HG02840 (cell line): ENCODE measurements around the gene MTHFD1L.

Experiments used
- ATAC-seq: cut with Tn5 transposase; IDR thresholded peaks from one replicate; pipeline ENCODE4 v1.9.1; 2021; ENCODE audit warnings: mild to moderate bottlenecking, moderate library complexity, moderate number of reproducible peaks; ENCODE audit not compliant: unreplicated experiment, low FRiP score

Gene MTHFD1L

DNA sequence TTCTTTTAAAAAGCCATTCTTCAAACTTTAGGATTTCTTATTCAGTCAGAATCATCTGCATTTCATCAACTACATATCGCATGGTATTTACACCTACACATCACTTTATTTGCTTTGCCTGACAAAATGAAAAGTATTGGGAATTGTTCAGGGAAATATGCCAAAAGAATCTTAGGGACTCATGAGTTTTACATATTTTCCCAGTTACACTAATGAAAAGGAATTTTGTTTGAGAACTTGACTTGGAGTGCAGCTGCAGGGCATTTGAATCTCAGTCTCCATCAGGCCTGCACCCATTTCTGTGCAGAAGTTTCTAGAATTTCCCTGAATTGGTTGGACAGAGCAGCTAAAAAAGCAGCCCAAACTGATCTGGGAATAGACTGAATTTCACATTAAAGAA lies 65.3 kb downstream of the MTHFD1L start:
- no peak for ATAC-seq

DNA sequence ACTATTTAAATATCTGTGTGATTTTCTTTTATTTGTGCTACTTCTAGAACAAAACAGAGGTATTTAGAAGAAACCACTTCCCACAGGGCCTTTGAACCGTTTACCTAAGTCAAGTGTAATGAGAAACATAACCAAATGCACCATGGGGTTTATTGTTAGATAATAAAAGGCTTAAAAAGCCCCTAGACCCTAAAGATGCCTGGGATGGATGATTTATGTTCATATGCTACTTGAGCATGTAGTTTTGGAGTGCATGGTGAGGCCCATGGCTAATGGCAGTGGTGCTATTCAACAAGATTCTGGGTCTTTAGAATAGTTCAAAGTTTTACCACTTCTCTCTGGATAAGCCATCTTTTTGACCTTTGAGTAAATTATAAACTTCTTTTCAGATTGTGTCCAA lies 65.9 kb downstream of the MTHFD1L start:
- ATAC-seq: no peak

DNA sequence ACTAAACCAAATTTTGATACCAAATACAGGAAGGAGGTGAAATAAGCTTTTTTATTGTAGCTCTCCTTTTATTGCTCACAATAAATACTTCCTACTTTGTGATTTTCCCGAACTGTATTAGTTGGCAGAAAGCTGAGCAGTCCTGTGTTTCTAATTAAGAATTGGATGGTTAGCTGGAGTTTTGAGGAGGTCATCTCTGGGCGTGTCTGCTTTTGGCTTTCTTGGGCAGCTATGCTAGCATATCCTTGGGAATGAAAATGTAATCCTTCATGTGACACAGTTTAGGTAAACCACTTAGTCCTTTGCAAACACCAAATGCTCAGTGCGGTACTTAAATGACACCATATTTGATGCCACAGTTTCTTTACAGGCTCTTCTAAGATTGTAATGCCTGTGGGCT lies 67.5 kb downstream of the MTHFD1L start:
- ATAC-seq: no peak

DNA sequence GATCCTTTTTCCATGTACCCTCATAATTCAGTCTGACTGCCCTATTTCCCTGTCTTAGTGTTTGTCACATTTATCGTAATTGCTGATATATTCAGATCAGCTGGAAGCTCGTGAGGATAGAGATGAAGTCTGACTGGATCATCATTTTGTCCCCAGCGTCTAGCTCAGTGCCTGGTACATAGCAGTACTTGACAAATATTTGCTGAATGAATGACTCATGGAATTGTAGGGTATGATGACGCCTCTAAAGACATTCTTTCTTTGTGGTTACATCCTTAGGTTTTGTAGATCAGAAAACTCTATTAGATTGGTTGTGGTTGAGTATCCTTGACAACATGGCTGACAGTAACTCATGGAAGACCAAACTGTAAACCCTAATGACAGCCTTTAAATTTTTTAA lies 68.9 kb downstream of the MTHFD1L start:
- ATAC-seq: no peak

DNA sequence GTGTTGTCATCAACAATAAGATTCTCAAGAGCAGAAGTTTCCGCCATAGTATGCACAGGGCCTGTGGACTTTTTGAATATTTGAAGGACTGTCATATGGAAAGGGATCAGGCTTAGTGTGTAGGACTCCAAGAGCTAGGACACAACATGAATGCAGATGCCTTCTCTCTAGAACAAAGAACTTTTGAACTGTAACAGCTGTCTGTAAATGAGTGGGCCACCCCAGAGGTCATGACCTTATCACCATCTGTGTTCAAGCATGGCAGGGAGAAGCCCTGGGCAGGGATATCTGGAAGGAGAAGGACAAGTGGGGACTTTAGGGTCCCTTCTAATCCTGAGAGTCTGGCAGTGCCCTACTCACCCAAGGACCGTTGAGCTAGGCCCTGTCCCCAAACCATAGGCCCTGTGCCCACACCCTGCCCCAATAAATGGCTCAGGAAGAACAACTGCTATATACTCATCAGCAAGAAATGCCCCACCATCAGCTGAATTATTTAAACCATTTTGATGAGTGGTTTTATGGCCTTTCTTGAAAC lies 70.6 kb downstream of the MTHFD1L start:
- ATAC-seq: no peak

DNA sequence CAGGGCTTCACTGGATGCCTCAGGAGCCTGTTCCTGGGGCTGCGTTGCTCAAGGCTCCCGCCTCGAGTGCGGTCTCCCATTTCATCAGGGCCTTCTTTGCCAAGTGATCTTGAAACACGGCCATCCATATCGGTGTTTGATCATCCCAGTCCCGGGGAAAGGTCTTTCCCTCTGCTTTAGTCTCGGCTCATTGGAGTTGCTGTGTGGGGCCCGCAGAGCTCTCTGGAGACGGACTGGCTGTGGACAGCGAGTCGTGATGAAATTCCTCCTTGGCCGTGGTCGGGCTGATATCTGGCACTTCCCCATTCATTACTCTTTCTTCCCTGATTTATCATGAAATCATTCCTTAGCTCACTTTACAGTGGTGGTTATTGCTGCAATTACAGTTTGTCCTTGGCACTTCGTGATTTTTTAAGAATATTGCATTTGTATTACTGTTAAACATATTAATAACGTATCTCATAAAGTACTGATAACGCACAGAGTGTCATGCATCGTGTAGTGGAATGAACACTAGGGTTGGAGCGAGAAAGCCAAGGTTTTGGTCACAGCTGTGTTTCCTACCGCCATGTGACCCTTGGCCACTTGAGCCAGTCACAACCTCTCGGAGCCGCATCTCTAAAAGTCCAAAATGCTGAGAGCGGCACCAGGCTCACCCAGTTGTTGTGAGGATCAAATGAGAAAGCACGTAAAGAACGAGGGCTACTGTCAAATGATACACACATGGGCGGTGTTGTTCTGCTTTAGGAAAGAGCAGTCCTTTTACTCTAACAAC lies 71.8 kb downstream of the MTHFD1L start:
- no peak for ATAC-seq

DNA sequence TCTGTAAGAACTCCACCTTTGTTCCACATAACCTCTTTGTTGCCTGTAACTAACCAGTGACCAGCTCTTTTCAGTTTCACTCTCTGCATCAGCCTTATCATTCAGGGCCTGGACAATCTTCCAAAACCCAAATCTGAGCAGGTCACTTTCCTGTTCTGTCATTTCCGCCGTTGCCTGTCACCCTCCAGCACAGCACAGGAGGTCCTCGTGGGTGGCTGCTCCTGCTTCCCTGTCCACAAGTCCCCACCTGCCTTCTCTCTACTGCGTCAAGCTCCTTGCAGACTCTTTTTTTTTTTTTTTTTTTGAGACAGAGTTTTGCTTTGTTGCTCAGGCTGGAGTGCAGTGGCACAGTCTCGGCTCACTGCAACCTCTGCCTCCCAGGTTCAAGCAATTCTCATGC lies 73.9 kb downstream of the MTHFD1L start:
- ATAC-seq: no peak

DNA sequence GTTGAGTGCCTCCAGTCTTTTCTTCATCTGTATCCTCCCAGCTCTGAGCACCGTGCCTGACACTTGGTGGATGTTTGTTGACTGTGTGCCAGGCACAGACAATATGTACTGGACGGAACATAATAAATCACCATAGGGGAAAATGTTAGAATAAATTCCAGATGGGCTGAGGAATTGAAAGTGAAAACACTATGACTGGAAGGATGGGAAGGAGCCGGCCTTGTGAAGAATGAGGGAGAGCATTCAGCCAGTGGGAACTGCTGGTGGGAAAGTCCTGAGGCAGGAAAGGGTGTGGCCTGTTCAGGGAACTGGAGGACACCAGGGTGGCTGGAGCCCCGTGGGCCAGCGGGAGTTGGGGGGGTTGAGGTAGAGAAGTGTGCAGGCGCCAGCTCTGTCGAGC lies 75.4 kb downstream of the MTHFD1L start:
- ATAC-seq: no peak

DNA sequence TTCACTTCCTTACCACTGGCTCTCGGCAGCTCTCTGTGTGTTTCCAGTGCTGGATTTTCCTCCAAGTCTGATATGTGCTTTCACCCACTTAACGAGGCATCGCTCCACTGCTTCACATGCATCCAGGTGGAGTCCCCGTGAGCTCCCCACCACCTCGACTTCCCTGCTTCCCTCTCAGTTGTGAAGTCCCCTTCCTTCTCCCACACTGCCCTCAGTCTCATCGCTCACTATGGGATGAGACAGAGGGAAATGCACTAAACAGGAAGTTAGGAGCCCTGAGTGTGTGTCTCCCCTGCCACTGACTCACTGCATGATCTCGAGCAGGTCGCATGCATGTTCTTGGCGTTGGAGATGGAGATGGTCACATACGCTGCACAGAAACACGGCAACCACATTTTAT lies 84.0 kb downstream of the MTHFD1L start:
- ATAC-seq: no peak

DNA sequence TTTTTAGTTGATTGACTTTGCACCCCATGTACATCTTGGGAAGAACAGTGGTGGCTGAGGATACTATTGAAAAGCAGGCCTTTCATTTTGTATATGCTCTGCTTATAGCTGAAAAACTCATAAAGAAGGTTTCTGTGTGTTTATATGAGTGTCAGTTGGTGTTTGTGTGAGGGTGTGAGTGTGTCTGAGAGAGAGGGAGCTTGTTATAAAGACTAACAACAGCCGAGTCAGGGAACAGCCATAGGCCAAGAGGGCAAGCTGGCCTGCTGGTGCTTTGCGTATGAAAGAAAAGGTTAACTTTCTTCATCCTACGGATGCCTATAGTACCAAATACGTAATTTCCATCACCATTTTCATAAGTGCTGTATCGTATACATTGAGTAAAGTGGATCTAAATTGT lies 88.3 kb downstream of the MTHFD1L start:
- ATAC-seq: no peak

DNA sequence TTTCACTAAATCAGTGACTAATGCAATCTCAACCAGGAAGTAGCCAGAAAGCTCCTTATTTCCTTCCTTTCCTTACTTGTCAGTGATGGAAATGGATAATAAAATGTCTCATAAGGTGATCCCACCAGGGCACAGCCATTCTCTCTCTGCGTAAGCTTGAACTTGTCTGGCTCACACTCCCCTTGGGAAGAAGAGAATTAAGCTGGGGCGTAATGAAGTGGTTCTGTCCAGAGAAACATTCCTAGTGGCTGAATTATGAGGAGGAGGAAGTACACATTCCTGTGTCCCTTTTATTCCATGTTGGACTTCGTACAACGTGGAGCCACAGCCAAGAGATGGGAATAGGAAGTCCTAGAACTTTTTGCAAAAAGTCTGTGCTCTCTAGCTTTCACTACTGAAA lies 93.7 kb downstream of the MTHFD1L start:
- ATAC-seq: no peak

DNA sequence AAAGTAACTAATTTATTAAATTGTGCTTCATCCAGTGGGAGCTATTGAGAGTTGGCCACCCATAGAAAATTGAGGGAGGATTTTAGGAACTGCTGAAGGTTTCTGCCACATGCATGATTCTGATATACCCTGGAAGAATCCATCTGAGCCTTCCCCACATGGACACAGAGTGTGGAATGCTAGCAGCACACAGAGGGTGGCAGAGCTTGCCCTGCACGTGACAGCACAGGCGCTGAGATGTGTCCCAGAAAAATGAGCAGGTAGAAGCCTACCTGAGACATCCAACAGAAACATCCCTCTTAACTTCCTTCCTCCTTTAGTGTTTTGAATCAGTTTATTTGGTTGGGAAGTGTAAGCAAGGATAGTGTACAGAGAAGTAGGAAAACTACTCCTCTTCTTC lies 96.9 kb downstream of the MTHFD1L start:
- ATAC-seq: no peak

DNA sequence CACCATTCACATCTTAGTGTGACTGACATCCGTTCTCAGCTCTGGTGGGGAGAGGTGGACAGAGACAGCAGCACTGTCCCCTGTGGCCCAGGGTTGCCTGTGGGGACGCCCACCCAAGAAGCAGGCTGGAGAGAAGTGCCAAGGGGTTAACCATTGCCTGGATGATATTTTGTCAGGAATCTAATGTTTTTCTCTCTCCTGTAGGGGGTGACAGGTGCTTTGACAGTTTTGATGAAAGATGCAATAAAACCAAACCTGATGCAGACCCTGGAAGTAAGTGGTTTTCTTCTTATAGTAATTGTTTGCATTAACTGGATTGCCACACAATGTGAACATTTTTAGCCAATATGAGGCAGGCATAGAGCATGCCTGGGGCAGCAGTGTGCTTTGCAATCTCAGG lies 99.3 kb downstream of the MTHFD1L start:
- ATAC-seq: no peak

DNA sequence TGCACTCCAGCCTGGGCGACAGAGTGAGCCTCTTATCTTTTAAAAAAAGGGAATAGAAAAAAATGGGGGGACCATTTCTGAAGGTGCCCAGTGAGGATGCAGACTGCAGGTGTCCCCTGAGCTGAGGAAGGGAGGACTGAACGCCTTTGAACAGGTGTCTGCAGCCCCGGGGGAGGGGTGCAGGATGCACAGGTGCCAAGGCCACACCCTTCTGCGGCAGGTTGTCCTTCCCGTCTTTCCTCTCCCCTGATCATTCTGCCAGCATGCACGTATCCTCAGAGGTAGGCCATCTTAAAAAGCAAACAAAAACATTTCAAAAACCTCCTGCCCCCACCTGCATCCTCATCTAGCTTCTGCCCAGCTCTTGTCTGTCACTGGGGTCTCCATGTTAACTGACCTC lies 101.3 kb downstream of the MTHFD1L start:
- no peak for ATAC-seq

DNA sequence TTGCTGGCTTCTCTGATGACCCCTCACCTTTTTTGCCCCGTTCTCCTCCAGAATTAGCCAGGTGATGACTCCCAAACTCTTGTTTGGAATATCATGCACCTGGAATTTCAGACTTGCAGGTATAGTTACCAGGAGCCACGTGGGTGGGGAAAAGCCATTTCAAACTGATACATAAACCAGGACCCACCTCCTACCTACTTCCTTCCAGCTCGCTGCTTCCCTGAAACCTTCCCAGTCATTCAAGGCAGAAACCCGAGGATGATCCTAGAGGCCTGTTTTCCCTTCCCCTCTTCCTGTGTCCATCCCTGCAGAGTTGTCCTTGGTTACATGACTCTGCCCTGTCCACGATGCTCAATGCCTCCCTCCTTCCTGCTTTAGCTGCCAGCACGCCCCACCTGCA lies 101.9 kb downstream of the MTHFD1L start:
- ATAC-seq: no peak

DNA sequence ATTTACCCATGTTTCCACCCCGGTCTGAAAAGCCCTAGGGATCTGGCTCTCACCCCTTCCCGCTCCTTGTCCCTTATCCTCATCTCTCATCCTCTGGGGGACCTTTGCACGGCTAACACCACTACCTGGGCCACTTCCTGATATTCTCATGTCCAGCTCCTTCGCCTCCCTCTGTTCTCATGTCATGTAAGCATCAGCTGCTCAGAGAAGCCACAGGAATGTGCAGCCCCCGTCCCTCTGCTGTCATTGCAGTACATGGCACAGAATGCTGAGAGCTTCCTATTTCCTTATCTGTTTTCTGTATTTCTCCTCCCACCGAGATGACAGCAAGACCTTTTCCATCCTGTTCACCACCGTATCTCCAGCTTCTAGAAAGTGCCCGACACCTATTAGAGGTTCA lies 102.4 kb downstream of the MTHFD1L start:
- ATAC-seq: no peak

DNA sequence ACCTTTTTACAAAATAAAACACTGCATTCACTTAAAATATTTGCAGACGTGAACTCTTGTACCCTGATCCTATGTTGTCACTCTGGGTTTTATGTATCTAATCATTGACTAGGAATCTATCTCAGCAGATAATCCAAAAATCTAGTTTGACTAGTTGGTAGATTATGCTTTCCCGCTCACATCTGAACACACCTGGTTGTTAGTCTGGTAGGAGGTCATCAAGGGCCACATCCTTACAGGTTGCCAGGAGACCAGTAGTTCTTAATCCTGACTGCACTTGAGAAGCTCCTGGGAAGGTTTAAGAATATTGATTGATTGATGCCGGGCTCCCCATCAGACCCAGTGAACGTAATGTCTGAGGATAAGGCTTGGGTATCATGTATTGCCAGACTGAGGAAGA lies 104.4 kb downstream of the MTHFD1L start:
- no peak for ATAC-seq

DNA sequence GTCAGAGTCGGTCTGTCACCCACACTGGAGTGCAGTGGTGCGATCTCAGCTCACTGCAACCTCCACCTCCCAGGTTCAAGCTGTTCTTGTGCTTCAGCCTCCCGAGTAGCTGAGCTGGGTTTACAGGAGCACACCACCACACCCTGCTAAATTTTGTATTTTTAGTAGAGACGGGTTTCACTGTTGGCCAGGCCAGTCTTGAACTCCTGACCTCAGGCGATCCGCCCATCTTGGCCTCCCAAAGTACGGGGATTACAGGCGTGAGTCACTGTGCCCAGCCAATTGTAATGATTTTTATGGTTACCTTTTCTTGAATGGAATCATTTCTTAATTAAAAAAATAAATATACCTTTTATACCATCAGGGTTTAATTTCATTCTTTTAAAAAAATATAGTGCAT lies 105.7 kb downstream of the MTHFD1L start:
- no peak for ATAC-seq

DNA sequence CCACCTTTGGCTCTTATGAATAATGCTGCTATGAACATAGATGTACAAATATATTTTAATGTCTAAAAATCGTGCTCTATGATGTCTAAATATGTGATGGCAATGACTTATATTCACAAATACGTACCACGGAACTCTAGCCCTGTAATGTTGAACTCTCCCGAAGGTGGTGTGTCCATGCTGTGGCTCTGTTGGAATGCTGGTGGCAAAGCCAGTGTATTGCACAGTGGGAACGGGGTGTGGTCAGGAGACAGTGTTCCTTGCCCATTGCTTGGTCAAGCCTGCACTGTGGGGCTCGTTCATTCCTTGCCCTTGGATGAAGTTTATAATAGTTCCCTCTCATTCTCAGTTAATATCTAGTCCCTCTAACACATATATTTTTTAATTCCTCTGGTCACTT lies 109.6 kb downstream of the MTHFD1L start:
- ATAC-seq: no peak

DNA sequence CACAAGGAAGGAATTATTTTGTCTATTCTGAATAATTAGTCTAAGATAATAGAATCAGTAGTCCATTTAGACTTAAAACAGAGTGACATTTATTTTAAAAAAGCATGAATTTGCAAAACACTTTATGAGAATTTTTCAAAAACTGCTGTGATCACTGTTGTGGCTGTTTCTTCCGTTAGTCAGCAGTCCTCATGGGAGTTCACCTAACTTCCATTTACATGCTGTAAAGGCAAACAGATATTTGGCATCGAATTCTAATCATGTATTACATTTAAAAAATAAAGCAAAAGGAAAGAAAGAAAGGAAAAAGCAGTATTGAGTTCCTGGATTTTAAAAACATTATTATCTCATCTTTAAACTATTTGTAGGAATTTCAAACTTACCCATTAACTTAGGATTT lies 111.8 kb downstream of the MTHFD1L start:
- ATAC-seq: no peak

DNA sequence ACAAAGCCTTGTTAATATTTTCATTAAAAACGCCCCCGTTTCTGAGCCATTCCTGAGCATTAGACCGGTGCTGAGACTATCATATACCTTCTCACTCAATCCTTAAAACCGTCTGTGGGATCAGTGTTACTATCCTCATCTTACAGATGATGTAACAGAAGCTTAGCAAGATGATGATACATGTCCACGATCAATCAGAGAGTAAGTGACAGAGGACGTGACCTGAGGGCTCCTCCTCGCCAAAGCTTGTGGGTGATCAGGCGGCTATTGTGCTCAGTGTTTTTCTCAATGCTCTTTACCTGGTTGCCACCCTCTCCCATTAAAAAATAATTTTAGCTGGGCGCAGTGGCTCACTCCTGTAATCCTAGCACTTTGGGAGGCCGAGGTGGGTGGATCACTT lies 113.1 kb downstream of the MTHFD1L start:
- no peak for ATAC-seq

DNA sequence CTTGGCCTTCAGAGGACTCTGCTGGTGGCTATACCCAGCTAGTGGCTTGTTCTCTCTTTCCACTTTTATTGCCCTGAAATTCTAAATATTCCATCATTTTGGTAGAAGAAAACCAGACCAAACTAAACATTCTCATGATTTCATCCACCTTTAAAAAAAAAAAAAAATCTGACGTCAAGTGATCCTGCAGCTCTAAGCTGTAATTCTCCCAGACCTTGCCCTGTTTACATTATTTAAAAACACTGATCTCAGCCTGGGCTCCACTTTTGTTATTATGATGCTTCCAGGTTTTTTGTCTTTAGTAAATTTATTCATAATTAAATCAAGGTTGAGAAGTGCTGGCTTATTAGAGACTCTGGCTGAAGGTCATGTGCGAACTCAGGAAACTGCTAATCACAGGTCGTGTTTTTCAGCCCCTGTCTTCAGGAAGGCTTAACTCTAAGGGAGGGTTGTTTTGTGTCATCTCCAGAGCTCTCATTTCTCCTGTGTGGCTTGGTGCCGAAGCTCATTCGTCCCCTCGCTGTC lies 114.4 kb downstream of the MTHFD1L start:
- no peak for ATAC-seq
